Osteocyte (in vitro differentiated cells): ENCODE results near the gene HMCN1. TPM values are rescaled to one million over a fixed set of nuclear protein-coding genes. Genes with fewer than 3 reads are reported as not detected.

Experiments used
- DNase-seq: peaks from one replicate; pipeline ENCODE4 v3.0.0; 2021; ENCODE audit warnings: mixed read lengths; ENCODE audit not compliant: unreplicated experiment; ENCODE audit errors: extremely low spot score
- H3K27ac Mint-ChIP-seq: one replicate; pipeline ENCODE4 v1.8.0; 2021; ENCODE audit warnings: mild to moderate bottlenecking, mixed read lengths; ENCODE audit not compliant: unreplicated experiment
- H3K27me3 Mint-ChIP-seq: one replicate; pipeline ENCODE4 v1.8.0; 2021; ENCODE audit warnings: mixed read lengths; ENCODE audit not compliant: unreplicated experiment
- H3K36me3 Mint-ChIP-seq: one replicate; pipeline ENCODE4 v1.8.0; 2021; ENCODE audit warnings: mixed read lengths; ENCODE audit not compliant: unreplicated experiment
- H3K4me1 Mint-ChIP-seq: one replicate; pipeline ENCODE4 v1.8.0; 2021; ENCODE audit warnings: mixed read lengths; ENCODE audit not compliant: unreplicated experiment
- H3K4me3 Mint-ChIP-seq: one replicate; pipeline ENCODE4 v1.8.0; 2021; ENCODE audit warnings: mild to moderate bottlenecking, moderate library complexity, mixed read lengths; ENCODE audit not compliant: unreplicated experiment
- H3K9me3 Mint-ChIP-seq: one replicate; pipeline ENCODE4 v1.8.0; 2021; ENCODE audit warnings: mixed read lengths; ENCODE audit not compliant: unreplicated experiment
- CTCF ChIP-seq: fragments of 200-600 bp; sonication (generic); IDR thresholded peaks from 2 replicates; pipeline ENCODE4 v1.5.0; 2021; ENCODE audit warnings: antibody characterized with exemption, mild to moderate bottlenecking, moderate library complexity
- total RNA-seq: library from RNA; stranded (reverse); gene quantifications from 2 replicates; pipeline ENCODE4 v1.2.1, GENCODE V29; 2021

The HMCN1 gene
- total RNA-seq, 1 donor from 2014 or later, result 91.4 TPM

- DNase-seq, result no peak
- no peak for TF ChIP-seq CTCF
- no peak overlapping the region for H3K4me3 Mint-ChIP-seq
These were observed 114.8 kb downstream of the HMCN1 start for GRCh38 chr1:185849014-185849413.

GRCh38 chr1:185850366-185850765, 116.2 kb downstream of the HMCN1 start:
- no peaks in the 10 kb centered on the region for H3K27me3 Mint-ChIP-seq
- TF ChIP-seq CTCF, result no peak
- H3K9me3 Mint-ChIP-seq, result no peaks in the 10 kb centered on the region
- H3K27ac Mint-ChIP-seq, result peak overlapping the region; percentile 52
- no peak for DNase-seq
- peaks cover 39% of the 10 kb centered on the region for H3K4me1 Mint-ChIP-seq
- H3K36me3 Mint-ChIP-seq, result no peaks in the 10 kb centered on the region
- no peak overlapping the region for H3K4me3 Mint-ChIP-seq

More at GRCh38 chr1:185849014-185849413, 114.8 kb downstream of the HMCN1 start:
- Mint-ChIP-seq H3K27me3 (no peaks in the 10 kb centered on the region), H3K4me1 (peaks cover 37% of the 10 kb centered on the region), H3K36me3 (no peaks in the 10 kb centered on the region), H3K9me3 (no peaks in the 10 kb centered on the region), H3K27ac (no peak overlapping the region)

GRCh38 chr1:185853739-185854138, 119.5 kb downstream of the HMCN1 start:
- H3K27ac Mint-ChIP-seq, result peak overlapping the region; percentile 75
- no peak for TF ChIP-seq CTCF
- no peaks in the 10 kb centered on the region for H3K9me3 Mint-ChIP-seq
- H3K36me3 Mint-ChIP-seq, result peaks cover 5% of the 10 kb centered on the region
- no peak overlapping the region for H3K4me3 Mint-ChIP-seq
- H3K27me3 Mint-ChIP-seq, result no peaks in the 10 kb centered on the region
- H3K4me1 Mint-ChIP-seq, result peaks cover 57% of the 10 kb centered on the region
- DNase-seq, result no peak

GRCh38 chr1:185856482-185856881, 122.3 kb downstream of the HMCN1 start:
- no peak overlapping the region for H3K27ac Mint-ChIP-seq
- no peaks in the 10 kb centered on the region for H3K27me3 Mint-ChIP-seq
- TF ChIP-seq CTCF, result no peak
- no peaks in the 10 kb centered on the region for H3K9me3 Mint-ChIP-seq
- H3K4me1 Mint-ChIP-seq, result peaks cover 62% of the 10 kb centered on the region
- H3K4me3 Mint-ChIP-seq, result no peak overlapping the region
- DNase-seq, result no peak
- peaks cover 5% of the 10 kb centered on the region for H3K36me3 Mint-ChIP-seq

GRCh38 chr1:185857442-185857841, 123.3 kb downstream of the HMCN1 start:
- Mint-ChIP-seq H3K27ac (no peak overlapping the region), H3K27me3 (no peaks in the 10 kb centered on the region), H3K4me1 (peaks cover 66% of the 10 kb centered on the region), H3K9me3 (no peaks in the 10 kb centered on the region), H3K36me3 (peaks cover 5% of the 10 kb centered on the region), H3K4me3 (no peak overlapping the region)
- no peak for TF ChIP-seq CTCF
- no peak for DNase-seq
